Dedifferentiated amniotic fluid mesenchymal stem cell (primary cell): ENCODE results near the gene NADK.
"Not testable (repeated sequence)": the region's sequence is repeated elsewhere in the genome, so short reads cannot be mapped to it uniquely, and the experiment has no call there.

ENCODE experiments used
- DNase-seq: peaks from one replicate; pipeline ENCODE4 v3.0.0-alpha.2; 2016; ENCODE audit errors: extremely low spot score

The NADK gene

GRCh38 chr1:1763657-1764621 lies 14.3 kb downstream of the NADK start:
- DNase-seq = no peak

GRCh38 chr1:1761504-1762376 lies 16.5 kb downstream of the NADK start:
- DNase-seq = no peak

GRCh38 chr1:1760715-1761114 lies 17.6 kb downstream of the NADK start:
- no peak for DNase-seq

GRCh38 chr1:1760345-1760650 lies 18.0 kb downstream of the NADK start:
- DNase-seq = no peak

- DNase-seq = no peak
Observed at GRCh38 chr1:1759456-1760344, 18.6 kb downstream of the NADK start.

GRCh38 chr1:1758692-1759455 lies 19.4 kb downstream of the NADK start:
- no peak for DNase-seq

- no peak for DNase-seq
Observed at GRCh38 chr1:1758059-1758621, 20.1 kb downstream of the NADK start.

GRCh38 chr1:1757422-1758058 lies 20.7 kb downstream of the NADK start:
- no peak for DNase-seq

GRCh38 chr1:1756661-1757421 lies 21.4 kb downstream of the NADK start:
- no peak for DNase-seq

- no peak for DNase-seq
Observed at GRCh38 chr1:1755852-1756251, 22.4 kb downstream of the NADK start.

GRCh38 chr1:1755426-1755825 lies 22.8 kb downstream of the NADK start:
- no peak for DNase-seq

GRCh38 chr1:1754051-1754815 lies 24.0 kb downstream of the NADK start:
- DNase-seq = no peak

GRCh38 chr1:1753607-1754005 lies 24.7 kb downstream of the NADK start:
- DNase-seq = no peak

GRCh38 chr1:1752636-1753606 lies 25.3 kb downstream of the NADK start:
- DNase-seq = no peak

- DNase-seq = no peak
Observed at GRCh38 chr1:1752190-1752589, 26.1 kb downstream of the NADK start.

- not testable (repeated sequence) for DNase-seq
Observed at GRCh38 chr1:1749941-1750340, 28.3 kb downstream of the NADK start.

GRCh38 chr1:1748686-1749321 lies 29.5 kb downstream of the NADK start:
- no peak for DNase-seq
